ENCODE data around the gene ZSCAN9. TPM values are rescaled to one million over a fixed set of nuclear protein-coding genes. Genes with fewer than 3 reads are reported as not detected.
A peak's percentile ranks its signal among the peaks of the same experiment; 100 is the strongest.

Gene ZSCAN9
- 10 to 100 TPM in 1 of 2 donors, 1 to 10 TPM in 1; 9.2 to 10.4 TPM for total RNA-seq
- long read RNA-seq, donor 1, partial matches to known transcripts = 0 of 4 reads
- long read RNA-seq, donor 1, other reads (novel, unspliced or antisense) = 4 of 4 reads
- long read RNA-seq, donor 2, transcript ZSCAN9-201 (4 exons, 1,621 nt) = major isoform, 12 of 31 reads
- long read RNA-seq, donor 2, partial matches to known transcripts = 1 of 31 reads
- long read RNA-seq, donor 2, other reads (novel, unspliced or antisense) = 10 of 31 reads

DNA sequence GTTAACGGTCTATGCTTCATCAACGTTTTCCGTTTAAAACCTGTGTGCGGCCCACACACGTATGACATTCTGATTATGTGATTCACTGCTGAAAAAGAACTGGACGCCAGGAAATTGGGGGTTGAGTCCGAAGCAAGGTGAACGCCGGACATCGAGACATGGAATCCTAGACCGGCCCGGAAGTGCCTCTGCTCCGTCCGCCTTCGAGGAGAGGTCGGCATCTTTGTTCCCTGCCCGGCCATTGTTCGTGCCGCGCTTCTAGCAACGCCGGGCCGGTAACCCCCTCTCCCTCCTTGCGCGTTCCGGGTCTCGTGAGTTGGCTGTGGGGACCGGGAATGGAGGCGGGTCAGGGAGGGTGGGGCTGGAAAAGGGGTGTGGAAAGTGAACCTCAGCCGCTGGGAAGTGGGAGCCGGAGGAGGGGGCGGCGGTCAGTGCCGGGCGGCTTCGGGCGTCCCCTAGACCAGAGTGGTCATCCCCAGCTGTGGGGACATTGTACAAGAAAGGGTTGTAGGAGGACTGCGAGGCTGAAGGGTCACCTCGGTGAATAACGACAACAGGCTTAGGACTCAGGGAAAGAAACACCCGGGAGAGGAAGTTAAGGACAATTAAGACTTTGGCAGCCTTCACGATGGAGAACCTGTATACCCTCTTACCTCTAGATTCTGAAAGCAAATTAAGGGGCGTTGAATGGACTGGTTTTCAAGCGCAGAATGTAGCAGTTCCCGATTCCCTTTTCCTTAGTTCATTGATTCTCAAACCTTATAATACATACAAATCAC lies at the start of gene ZSCAN9:
ZSCAN9 (plus strand) TSS at position 220 of the 779 bp plus-strand sequence. CDS start 1,810 bp downstream, outside the sequence.
- peak; percentile 96 for DNase-seq (ENCODE audit: low spot score)
- intact Hi-C loops (cut with DNase I) = loop anchor here in 1 of 2 donors (5.0 kb wide), 1 partner anchor 88 kb away; no protein-coding TSS in a partner anchor

DNA sequence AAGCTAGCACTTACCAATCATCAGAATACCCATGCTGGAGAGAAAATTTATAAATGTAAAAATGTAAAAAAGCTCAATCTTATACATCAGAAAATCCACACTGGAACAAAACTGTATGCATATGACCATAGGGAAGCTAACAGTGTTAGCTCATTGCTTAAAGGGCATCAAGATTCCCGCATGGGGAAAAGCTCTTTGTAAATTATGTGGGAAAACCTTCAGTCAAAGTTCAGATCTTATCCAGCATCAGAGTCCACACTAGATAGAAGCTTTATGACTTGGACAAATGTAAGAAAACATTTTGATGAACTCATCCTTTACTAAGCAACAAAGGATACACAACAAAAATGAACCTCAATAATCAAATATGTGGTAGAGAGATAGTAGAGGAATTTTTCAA lies 48.7 kb upstream of the ZSCAN9 start:
- intact Hi-C loops (cut with DNase I) = no loop called here
- no peak for DNase-seq (ENCODE audit: low spot score)

DNA sequence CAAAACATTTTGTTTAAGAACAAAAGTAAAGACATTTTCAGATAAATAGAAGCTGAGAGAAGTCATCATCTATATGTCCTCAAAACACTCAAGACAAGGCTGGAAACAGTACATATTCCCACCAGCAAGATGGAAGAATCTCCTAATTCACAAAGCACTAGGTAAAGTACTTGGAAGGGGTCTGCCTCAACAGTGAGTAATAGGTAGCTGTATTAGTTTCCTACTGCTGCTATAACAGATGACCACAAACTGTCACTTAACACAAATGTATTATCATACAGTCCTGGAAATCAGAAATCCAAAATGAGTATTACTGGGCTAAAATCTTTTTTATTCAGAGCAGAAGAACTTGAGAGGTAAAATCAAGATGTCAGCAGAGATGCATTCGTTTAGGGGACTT lies 42.8 kb upstream of the ZSCAN9 start:
- no peak for DNase-seq (ENCODE audit: low spot score)
- intact Hi-C loops (cut with DNase I) = no loop called here

DNA sequence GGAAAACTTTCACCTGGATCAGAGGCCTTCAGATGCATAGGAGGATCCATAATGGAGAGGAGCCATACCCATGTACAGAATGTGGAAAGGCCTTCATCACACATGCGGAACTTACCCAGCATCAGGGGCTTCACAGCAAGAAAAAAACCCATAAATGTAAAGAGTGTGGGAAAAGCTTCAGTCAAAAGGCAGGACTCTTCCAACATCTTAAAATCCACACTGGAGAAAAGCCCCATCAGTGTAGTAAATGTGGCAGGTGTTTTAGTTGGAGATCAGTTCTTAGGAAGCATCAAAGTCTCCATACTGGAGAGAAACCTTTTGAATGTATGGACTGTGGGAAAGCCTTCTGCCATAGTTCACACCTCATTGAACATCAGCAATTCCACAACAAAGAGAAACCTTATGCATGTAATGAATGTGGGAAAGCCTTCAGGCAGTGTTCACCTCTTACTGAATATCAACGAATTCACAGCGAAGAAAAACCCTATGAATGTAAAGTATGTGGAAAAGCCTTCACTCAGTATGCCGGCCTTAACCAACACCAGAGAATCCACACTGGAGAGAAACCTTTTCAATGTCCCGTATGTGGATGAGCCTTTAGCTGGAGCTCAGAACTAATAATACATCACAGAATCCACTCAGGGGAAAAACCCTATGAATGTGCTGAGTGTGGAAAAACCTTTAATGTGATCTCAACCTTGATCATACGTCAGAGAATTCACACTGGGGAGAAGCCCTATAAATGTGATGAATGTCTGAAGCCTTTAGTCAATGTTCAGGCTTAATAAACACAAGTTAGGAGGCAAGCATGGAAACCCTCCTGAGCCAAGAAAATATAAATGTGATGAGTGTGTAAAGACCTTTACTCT lies 36.7 kb upstream of the ZSCAN9 start:
- intact Hi-C loops (cut with DNase I) = no loop called here
- DNase-seq (ENCODE audit: low spot score) = no peak

DNA sequence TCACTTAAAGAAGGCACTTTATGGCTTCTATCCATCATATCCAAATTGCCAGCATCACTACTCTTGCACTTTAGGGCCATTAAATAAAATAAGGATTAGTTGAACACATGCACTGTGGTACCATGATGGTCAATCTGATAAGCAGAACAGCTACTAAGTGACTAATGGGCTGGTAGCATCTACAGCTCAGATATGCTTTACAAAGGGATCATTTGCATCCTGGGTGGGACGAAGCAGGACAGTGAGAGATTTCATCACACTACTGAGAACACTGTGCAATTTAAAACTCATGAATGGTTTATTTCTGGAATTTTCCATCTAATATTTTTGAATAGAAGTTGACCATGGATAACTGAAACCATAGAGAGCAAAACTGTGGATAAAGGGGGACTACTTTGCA lies 25.1 kb upstream of the ZSCAN9 start:
- DNase-seq (ENCODE audit: low spot score) = no peak
- intact Hi-C loops (cut with DNase I) = no loop called here

DNA sequence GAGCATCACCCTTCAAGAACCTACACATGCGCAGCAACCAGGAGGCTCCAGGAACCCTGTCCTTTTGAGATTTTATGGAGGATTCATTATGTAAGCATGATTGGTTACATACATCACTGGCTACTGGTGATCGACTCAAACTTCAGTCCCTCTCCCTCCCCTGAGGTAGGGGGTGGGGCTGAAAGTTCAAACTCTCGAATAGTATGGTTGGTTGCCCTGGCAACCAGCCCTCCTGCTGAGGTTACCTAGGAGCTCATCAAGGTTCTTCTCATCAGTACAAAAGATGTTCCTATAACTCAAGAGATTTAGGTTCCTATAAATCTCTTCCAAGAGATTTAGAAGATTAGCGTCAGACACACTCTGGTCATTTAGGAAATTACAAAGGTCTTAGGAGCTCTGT lies 21.9 kb upstream of the ZSCAN9 start:
- no peak for DNase-seq (ENCODE audit: low spot score)
- intact Hi-C loops (cut with DNase I) = no loop called here

DNA sequence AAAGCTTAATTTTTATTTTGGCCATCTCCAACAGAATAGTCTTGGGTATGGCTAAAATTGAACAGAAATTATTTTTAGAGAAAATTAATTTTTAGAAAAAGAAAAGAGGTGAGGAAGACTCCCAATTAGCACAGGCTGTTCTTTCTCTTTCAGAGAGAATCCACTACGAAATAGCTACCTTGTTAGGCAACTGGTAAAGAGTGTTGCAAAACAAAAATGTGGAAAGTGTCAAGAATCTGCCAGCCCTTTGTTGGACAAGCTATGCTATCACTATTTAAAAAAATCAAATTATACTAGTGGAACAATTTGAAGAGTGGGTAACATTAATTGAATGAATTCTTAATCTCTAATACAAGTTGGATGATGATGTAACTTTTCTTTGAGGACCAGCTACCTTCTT lies 19.2 kb upstream of the ZSCAN9 start:
- no peak for DNase-seq (ENCODE audit: low spot score)
- intact Hi-C loops (cut with DNase I) = no loop called here

DNA sequence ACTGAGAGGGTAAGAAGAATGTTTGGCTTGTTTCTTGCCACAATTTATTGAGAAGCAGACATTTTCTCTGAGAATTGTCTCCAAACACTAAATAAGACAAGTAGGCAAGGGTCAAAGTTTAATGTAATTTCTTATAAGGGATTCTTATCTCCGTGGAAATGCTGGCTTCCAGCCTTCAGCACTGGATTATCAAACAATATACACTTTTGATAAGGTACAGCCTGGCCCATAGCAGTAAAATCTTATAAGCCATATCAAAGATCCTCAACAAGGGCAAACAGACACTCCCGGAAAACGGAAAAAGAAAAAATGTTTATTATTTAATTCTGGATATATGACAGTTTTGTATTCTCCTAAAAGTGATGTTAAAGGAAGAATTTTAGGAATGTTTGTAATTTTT lies 18.5 kb upstream of the ZSCAN9 start:
- intact Hi-C loops (cut with DNase I) = no loop called here
- DNase-seq (ENCODE audit: low spot score) = no peak

DNA sequence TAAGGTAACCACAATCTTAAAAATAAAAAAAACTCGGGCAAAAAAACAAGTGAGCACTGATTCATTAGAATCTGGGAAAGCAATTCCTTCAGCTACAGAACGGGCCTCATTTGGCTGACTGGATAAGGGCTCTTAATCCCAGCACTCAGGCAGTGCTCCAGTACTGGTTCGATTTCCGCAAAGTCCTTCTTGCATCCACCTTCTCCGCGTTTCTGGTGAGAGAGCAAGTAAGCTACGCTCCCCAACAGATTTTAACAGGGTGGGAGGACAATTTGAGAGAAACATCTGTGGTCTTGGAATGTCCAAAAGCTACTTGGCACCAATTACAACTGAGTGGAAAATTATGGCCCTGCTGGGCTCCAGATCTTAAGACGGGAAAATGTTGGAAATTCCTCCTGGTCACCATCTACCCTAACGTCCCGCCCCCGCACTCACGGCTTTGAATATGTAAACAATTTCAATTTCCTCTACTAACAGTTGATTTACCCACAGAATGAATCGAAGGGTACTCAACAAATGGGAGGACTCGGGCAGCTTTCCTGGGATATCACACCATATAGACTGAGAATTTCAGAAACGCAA lies 18.1 kb upstream of the ZSCAN9 start:
- no peak for DNase-seq (ENCODE audit: low spot score)
- intact Hi-C loops (cut with DNase I) = no loop called here

DNA sequence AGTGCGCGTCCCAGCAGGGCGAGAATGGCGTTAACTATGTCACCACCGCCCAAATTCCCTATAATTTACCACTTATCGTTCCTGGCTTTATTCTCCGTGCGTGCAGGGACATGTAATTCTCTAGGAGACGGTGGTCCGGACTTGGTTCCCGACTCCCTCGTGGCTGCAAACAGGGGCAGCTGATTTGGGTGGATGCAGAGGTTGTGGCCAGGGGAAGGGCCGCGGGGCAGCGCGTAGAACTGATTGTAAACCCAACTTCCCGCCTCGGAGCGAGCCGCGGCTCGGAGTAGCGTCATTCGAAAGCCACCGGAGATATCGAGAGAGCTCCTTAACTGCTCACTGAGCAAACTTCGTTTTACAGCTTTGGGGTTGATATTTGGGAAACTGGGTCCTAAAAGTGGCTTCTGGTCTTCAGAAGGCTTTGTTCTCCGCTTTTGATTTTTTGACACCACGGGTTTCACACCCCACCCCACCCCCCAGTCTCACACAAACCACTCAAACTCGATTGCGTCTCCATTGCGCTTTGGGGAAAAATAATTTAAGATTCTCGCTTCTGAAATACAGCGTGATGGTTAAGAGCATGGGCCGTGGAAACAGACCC lies 17.5 kb upstream of the ZSCAN9 start:
- intact Hi-C loops (cut with DNase I) = no loop called here
- no peak for DNase-seq (ENCODE audit: low spot score)

DNA sequence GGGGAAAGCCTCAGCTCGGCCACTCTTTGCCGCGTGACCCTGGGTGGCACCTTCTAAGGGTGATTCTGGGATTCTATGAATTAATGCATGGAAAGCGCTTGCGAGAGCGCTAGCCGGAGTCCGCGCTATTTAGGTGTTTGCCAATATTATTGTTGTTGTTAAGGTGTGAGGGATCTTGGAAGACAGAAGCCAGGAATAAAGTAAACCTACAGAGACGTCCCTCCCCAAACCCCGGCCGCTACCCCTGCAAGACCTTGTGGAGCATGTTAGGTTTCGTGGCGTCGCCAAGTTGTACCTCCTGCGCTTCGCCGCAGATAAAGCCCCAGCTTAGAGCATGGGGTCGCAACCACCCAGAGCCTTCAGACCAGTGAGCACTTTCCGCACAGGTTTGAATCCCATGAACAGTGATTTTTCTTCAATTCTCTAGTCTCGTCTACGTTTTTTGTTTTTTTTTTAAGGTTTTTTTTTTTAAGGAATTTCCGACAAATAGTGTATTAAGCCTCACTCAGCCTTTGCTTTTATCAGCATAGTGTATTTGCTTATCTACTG lies 16.9 kb upstream of the ZSCAN9 start:
- DNase-seq (ENCODE audit: low spot score) = no peak
- intact Hi-C loops (cut with DNase I) = no loop called here

DNA sequence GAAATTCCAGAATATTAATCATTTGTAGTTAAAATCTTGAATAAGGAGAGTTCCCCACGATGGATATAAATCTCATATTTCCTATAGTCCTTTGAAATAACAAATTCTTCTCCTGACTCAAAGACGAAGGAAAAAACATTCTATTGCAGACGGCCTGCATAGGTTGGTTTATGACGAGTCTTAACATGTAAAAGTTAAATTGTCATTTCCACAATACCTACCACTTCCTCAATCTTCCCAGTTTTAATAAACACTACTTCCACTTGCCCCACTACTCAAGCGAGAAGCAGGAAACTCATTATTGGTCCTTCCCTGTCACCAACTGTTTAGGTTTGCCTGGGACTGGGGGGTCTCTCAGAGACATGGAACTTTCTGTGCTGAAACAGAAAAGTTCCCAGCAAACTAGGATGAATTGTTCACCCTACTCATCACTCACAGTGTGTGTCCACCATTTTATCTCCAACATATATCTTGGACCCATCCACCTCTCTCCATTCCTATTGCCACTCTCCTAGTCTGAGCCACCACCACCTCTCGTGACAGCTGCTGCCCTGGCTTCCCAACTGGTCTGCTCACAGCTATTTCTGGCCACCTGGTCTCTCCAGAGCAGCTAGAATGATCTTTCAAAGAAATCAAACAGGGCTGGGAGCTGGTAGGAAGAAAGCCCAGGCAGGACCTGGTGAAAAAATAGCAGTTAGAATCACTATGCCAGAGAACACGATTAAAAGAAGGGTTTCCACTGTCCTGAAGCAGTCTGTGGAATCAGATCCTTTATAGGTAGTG lies 15.1 kb upstream of the ZSCAN9 start:
- intact Hi-C loops (cut with DNase I) = no loop called here
- DNase-seq (ENCODE audit: low spot score) = no peak

DNA sequence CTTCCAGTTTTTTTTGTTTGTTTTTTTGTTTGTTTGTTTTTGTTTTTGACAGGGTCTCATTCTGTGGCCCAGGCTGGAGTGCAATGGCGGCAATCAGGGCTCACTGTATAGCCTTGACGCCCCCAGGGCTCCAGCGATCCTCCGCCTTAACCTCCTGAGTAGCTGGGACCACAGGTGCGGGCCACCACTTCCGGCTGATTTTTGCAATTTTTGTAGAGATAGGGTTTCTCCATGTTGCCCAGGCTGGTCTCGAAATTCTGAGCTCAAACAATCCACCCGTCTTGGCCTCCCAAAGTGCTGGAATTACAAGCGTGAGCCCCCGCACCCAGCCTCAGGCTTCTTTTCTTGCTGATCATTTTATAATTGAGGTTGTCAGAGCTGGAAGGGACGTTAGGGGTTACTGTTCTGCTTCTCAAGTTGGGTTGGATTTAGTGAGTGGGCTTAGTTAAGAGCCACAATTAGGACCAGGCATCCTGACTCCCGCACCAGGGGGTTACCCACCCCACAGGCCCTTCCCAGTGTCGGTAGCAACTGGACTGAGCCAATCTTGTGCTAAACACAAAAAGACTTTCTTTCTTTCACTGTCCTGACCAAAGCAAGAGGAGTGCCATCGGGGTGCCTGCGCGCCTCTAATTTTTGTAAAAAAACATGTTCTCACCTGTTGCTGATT lies 13.1 kb upstream of the ZSCAN9 start:
- intact Hi-C loops (cut with DNase I) = no loop called here
- no peak for DNase-seq (ENCODE audit: low spot score)

DNA sequence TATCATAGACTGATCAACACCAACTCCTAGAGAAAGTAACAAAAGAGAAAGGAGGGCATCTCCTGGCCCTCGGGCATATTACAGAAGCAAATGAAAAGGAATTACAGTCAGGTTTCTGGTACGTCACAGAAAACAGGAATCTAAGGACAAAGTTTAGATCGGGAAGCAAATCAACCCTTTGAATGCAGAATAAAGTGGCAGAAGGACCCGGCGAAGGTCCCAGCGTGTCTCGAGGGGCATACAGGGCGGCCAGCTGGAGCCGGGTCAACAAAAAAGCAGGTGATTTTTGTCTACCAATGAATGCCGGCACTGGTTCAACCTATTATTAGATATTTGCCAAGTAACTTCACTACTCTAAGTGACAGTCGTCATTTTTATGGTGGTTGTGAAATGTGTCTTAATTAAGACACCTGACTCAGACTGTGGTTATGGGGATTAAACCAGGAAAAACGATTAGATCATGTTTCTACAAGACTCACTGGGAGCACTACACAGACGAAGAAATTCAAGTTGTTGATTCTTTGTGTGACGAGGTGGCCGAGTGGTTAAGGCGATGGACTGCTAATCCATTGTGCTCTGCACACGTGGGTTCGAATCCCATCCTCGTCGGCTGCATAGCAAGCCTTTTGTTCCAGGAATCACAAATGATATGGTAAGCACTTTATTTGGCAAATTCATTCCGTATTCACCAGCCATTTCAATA lies 12.4 kb upstream of the ZSCAN9 start:
- intact Hi-C loops (cut with DNase I) = no loop called here
- DNase-seq (ENCODE audit: low spot score) = no peak

DNA sequence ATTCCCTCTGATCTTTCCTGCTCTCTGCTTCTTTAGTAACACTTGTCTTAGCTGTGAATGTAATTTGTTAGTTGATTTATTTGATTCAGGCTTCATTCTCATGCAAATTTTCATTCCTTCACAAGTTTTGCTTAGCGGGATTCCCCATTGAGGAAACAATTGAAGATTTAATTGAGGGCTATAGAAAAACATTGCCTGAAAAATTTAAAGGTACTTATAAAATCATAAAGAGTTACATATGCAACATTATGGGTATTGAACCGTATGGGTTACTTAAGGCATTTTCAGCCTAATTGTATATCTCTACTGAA lies 11.9 kb upstream of the ZSCAN9 start:
- no peak for DNase-seq (ENCODE audit: low spot score)
- intact Hi-C loops (cut with DNase I) = no loop called here

DNA sequence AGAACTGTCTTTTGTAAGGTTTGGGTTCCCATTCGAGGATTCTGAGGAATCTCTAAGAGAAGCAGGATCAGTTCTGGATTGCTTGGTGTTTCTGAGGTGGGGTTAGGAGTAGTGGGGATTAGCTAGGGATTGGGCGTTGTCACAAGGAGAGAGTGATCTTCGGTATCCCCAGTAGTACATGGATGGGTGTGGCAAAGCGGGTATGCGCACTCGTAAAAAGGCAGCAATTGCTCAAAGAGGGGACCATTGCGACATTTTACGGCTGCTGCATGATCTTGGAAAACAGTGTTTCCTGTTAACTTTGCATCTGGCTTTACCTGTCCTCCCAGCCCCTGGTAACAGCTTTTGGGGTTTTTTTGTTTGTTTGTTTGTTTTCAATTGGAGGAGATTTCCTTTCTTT lies 9.7 kb upstream of the ZSCAN9 start:
- DNase-seq (ENCODE audit: low spot score) = no peak
- intact Hi-C loops (cut with DNase I) = no loop called here

DNA sequence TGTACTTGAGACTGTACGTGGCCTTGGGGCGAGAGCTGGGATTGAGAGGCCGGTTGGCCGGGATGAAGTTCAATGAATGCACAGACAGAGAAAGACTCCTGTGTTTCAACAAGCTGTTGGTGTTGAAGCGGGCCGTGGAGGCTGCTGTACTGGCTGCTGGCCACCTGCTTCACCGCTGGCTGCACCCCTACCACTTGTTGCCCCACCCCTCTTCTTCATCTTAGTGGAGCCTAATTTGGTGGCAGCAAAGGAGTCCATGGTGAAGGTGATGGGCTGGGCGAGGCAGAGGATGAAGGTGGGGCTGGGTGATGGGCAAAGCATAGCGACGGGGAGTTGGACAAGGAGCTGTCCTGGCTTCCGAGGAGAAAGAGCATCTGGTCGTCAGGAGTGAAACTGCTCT lies 7.2 kb upstream of the ZSCAN9 start:
- DNase-seq (ENCODE audit: low spot score) = no peak
- intact Hi-C loops (cut with DNase I) = no loop called here
